A673 (cell line): ENCODE results near the gene LY6G5B. TPM values are rescaled to one million over a fixed set of nuclear protein-coding genes. Genes with fewer than 3 reads are reported as not detected.
A peak's percentile ranks its signal among the peaks of the same experiment; 100 is the strongest.

Source experiments
- BruUV-seq: library from RNA; stranded (reverse); fragments of 400-500 nt; replicated peaks from 2 replicates; lab custom pipeline; 2021; lab: Mats Ljungman, UMichigan
- CTCF ChIA-PET: fragments of 300-600 bp; sonication (Branson Sonifier 250); formaldehyde crosslinking; loops from one replicate; lab custom pipeline; 2022; ENCODE audit warnings: antibody characterized with exemption; lab: Charles Lee
- POLR2A ChIA-PET: fragments of 300-600 bp; sonication (Branson Sonifier 250); formaldehyde crosslinking; loops from one replicate; lab custom pipeline; 2022; ENCODE audit warnings: antibody characterized with exemption; ENCODE audit not compliant: low non-redundant PET; lab: Charles Lee
- DNase-seq: peaks from one replicate; pipeline ENCODE4 v3.0.0-alpha.2; 2015; ENCODE audit warnings: low spot score
- H3K27ac ChIP-seq: fragments of 200-600 bp; sonication (generic); 2 replicates; pipeline ENCODE4 v1.5.1; 2016; ENCODE audit warnings: mixed run types, low read depth, mild to moderate bottlenecking, mixed read lengths, antibody characterized with exemption, low read length; ENCODE audit not compliant: poor library complexity, severe bottlenecking
- H3K27me3 ChIP-seq: fragments of 200-600 bp; sonication (generic); replicated peaks from 2 replicates; pipeline ENCODE4 v1.6.1; 2017; ENCODE audit warnings: mixed run types, low read depth, mild to moderate bottlenecking, mixed read lengths, antibody characterized with exemption, low read length; ENCODE audit not compliant: insufficient read depth, poor library complexity
- H3K36me3 ChIP-seq: fragments of 200-600 bp; sonication (generic); 2 replicates; pipeline ENCODE4 v1.6.1; 2016; ENCODE audit warnings: mixed run types, mild to moderate bottlenecking, mixed read lengths, antibody characterized with exemption, low read length; ENCODE audit not compliant: insufficient read depth, poor library complexity, severe bottlenecking
- H3K4me1 ChIP-seq: fragments of 200-600 bp; sonication (generic); 2 replicates; pipeline ENCODE4 v1.6.1; 2017; ENCODE audit warnings: mixed run types, mild to moderate bottlenecking, mixed read lengths, antibody characterized with exemption, low read length; ENCODE audit not compliant: insufficient read depth, poor library complexity, severe bottlenecking
- H3K4me3 ChIP-seq: fragments of 200-600 bp; sonication (generic); 2 replicates; pipeline ENCODE4 v1.5.1; 2016; ENCODE audit warnings: low read depth, mixed run types, mild to moderate bottlenecking, mixed read lengths, low read length; ENCODE audit not compliant: poor library complexity, severe bottlenecking
- H3K9me3 ChIP-seq: fragments of 200-600 bp; sonication (generic); 2 replicates; pipeline ENCODE4 v1.6.1; 2016; ENCODE audit warnings: mixed run types, low read depth, mild to moderate bottlenecking, mixed read lengths, antibody characterized with exemption, low read length; ENCODE audit not compliant: poor library complexity, severe bottlenecking
- CTCF ChIP-seq: fragments of 300-800, 200-600 bp; sonication (generic); conservative IDR thresholded peaks from 2 replicates; pipeline ENCODE4 v1.5.1; 2017; ENCODE audit warnings: low read depth, mild to moderate bottlenecking, antibody characterized with exemption, low read length, moderate library complexity, mixed read lengths
- EZH2 ChIP-seq: fragments of 200-600 bp; sonication (generic); IDR thresholded peaks from 2 replicates; pipeline ENCODE4 v1.6.1; 2017; ENCODE audit warnings: borderline replicate concordance, low read depth, mild to moderate bottlenecking, mixed read lengths, antibody characterized with exemption, low read length; ENCODE audit not compliant: poor library complexity, severe bottlenecking
- intact Hi-C: fragments of 100-400 bp; cut with micrococcal nuclease; formaldehyde crosslinking; loops from one replicate; pipeline ENCODE4 v1.10.0; 2022; ENCODE audit not compliant: unreplicated experiment
- total RNA-seq: library from RNA; stranded (reverse); gene quantifications from 2 replicates; pipeline ENCODE4 v1.2.3, GENCODE V29; 2021

Gene LY6G5B
- total RNA-seq, 1 experiment from 2014 or later = 18.9 TPM

GRCh38 chr6:31658158-31658688 is 11.6 kb upstream of the LY6G5B start:
- H3K27ac ChIP-seq = peak overlapping the region; percentile 88
- POLR2A ChIA-PET = interaction anchor here (0.6 kb wide), 1 partner anchor 162 kb away, joined by 4 read pairs; no protein-coding TSS in a partner anchor
- DNase-seq = no peak
- H3K36me3 ChIP-seq = peaks cover 15% of the 10 kb centered on the region
- no TSS peak for BruUV-seq
- H3K9me3 ChIP-seq = no peaks in the 10 kb centered on the region
- H3K27me3 ChIP-seq = no peaks in the 10 kb centered on the region
- H3K4me1 ChIP-seq = peaks cover 33% of the 10 kb centered on the region
- TF ChIP-seq CTCF (no peak), EZH2 (no peak)
- intact Hi-C loops = loop anchor here (10.0 kb wide), 1 partner anchor 113 kb away; the partner anchor contains the start of genes ATP6V1G2, DDX39B and NFKBIL1
- CTCF ChIA-PET = no interaction called here
- peak overlapping the region; percentile 83 for H3K4me3 ChIP-seq

- ChIA-PET POLR2A (interaction anchor here (0.5 to 0.6 kb wide), 2 partner anchors 21 to 81 kb away, joined by 3 to 4 read pairs; partner anchors contain the start of gene MSH5), CTCF (no interaction called here)
- DNase-seq = no peak
- no TSS peak for BruUV-seq
- no peaks in the 10 kb centered on the region for H3K9me3 ChIP-seq
- no peaks in the 10 kb centered on the region for H3K27me3 ChIP-seq
- peak overlapping the region; percentile 88 for H3K27ac ChIP-seq
- H3K36me3 ChIP-seq = peaks cover 19% of the 10 kb centered on the region
- H3K4me3 ChIP-seq = peak overlapping the region; percentile 83
- intact Hi-C loops = loop anchor here (10.0 kb wide), 1 partner anchor 114 kb away; the partner anchor contains the start of genes ATP6V1G2, DDX39B and NFKBIL1
- peaks cover 39% of the 10 kb centered on the region for H3K4me1 ChIP-seq
- TF ChIP-seq CTCF (no peak), EZH2 (no peak)
Observed at GRCh38 chr6:31658983-31659648, 10.7 kb upstream of the LY6G5B start.

- CTCF ChIA-PET = interaction anchor here (1.0 kb wide), 1 partner anchor 63 kb away, joined by 4 read pairs; no protein-coding TSS in a partner anchor
- POLR2A ChIA-PET = interaction anchor here (0.5 kb wide), 1 partner anchor 24 kb away, joined by 4 read pairs; no protein-coding TSS in a partner anchor
- peaks cover 19% of the 10 kb centered on the region for H3K36me3 ChIP-seq
- BruUV-seq = no TSS peak
- no peak for TF ChIP-seq EZH2
- TF ChIP-seq CTCF = no peak
- no peaks in the 10 kb centered on the region for H3K27me3 ChIP-seq
- H3K4me1 ChIP-seq = peaks cover 39% of the 10 kb centered on the region
- DNase-seq = no peak
- H3K9me3 ChIP-seq = no peaks in the 10 kb centered on the region
- intact Hi-C loops = loop anchor here (5.0 to 10.0 kb wide), 2 partner anchors 38 to 115 kb away; partner anchors contain the start of genes ATP6V1G2, DDX39B, NFKBIL1 and PRRC2A
- H3K27ac ChIP-seq = peak overlapping the region; percentile 88
- peak overlapping the region; percentile 83 for H3K4me3 ChIP-seq
Observed at GRCh38 chr6:31659649-31660380, 10.0 kb upstream of the LY6G5B start.
